H9 (cell line): ENCODE measurements around the gene CCDC187. TPM values are rescaled to one million over a fixed set of nuclear protein-coding genes. Genes with fewer than 3 reads are reported as not detected.

Source experiments
- DNase-seq: peaks from one replicate; pipeline ENCODE4 v3.0.0-alpha.2; 2017
- H2AFZ ChIP-seq: one replicate; pipeline ENCODE4 v1.6.1; 2013; ENCODE audit warnings: mild to moderate bottlenecking, low read length, control low read depth, moderate library complexity
- H2AK5ac ChIP-seq: 2 replicates; pipeline ENCODE4 v1.6.1; 2013; ENCODE audit warnings: low read length, control low read depth, mixed read lengths; ENCODE audit not compliant: insufficient read length
- H2BK120ac ChIP-seq: one replicate; pipeline ENCODE4 v1.6.1; 2013; ENCODE audit warnings: low read depth, mild to moderate bottlenecking, low read length, control low read depth, inconsistent platforms; ENCODE audit not compliant: poor library complexity, severe bottlenecking
- H2BK12ac ChIP-seq: 2 replicates; pipeline ENCODE4 v1.6.1; 2013; ENCODE audit warnings: low read length, control low read depth, mixed read lengths, low read depth; ENCODE audit not compliant: insufficient read length
- H2BK15ac ChIP-seq: 2 replicates; pipeline ENCODE4 v1.6.1; 2013; ENCODE audit warnings: low read depth, low read length, control low read depth
- H2BK20ac ChIP-seq: one replicate; pipeline ENCODE4 v1.6.1; 2013; ENCODE audit warnings: low read depth, mild to moderate bottlenecking, low read length, control low read depth, inconsistent platforms; ENCODE audit not compliant: poor library complexity, severe bottlenecking
- H2BK5ac ChIP-seq: 2 replicates; pipeline ENCODE4 v1.6.1; 2013; ENCODE audit warnings: low read length, control low read depth, mixed read lengths; ENCODE audit not compliant: insufficient read length
- H3K14ac ChIP-seq: 2 replicates; pipeline ENCODE4 v1.6.1; 2013; ENCODE audit warnings: low read length, control low read depth; ENCODE audit not compliant: insufficient read depth
- H3K18ac ChIP-seq: 2 replicates; pipeline ENCODE4 v1.6.1; 2013; ENCODE audit warnings: low read depth, mild to moderate bottlenecking, mixed read lengths, low read length, control low read depth; ENCODE audit not compliant: insufficient read length
- H3K23ac ChIP-seq: 2 replicates; pipeline ENCODE4 v1.6.1; 2013; ENCODE audit warnings: low read length, control low read depth, mixed read lengths, low read depth; ENCODE audit not compliant: insufficient read length
- H3K23me2 ChIP-seq: 2 replicates; pipeline ENCODE4 v1.6.1; 2013; ENCODE audit warnings: low read depth, mild to moderate bottlenecking, mixed read lengths, low read length, control low read depth; ENCODE audit not compliant: insufficient read length, poor library complexity, severe bottlenecking
- H3K27ac ChIP-seq: 2 replicates; pipeline ENCODE4 v1.5.1; 2013; ENCODE audit warnings: low read length, control low read depth, mixed read lengths, low read depth; ENCODE audit not compliant: insufficient read length
- H3K27me3 ChIP-seq: 2 replicates; pipeline ENCODE4 v1.6.1; 2013; ENCODE audit warnings: low read length, control low read depth, inconsistent platforms; ENCODE audit not compliant: insufficient read depth
- H3K4ac ChIP-seq: 2 replicates; pipeline ENCODE4 v1.6.1; 2013; ENCODE audit warnings: low read depth, mild to moderate bottlenecking, control low read depth, inconsistent platforms, low read length, moderate library complexity
- H3K4me1 ChIP-seq: 2 replicates; pipeline ENCODE4 v1.6.1; 2013; ENCODE audit warnings: low read length, control low read depth, inconsistent platforms; ENCODE audit not compliant: insufficient read depth
- H3K4me2 ChIP-seq: 2 replicates; pipeline ENCODE4 v1.6.1; 2013; ENCODE audit warnings: low read length, control low read depth, mixed read lengths; ENCODE audit not compliant: insufficient read length, insufficient read depth
- H3K56ac ChIP-seq: 2 replicates; pipeline ENCODE4 v1.6.1; 2013; ENCODE audit warnings: low read depth, mild to moderate bottlenecking, mixed read lengths, low read length, control low read depth; ENCODE audit not compliant: insufficient read length
- H3K79me1 ChIP-seq: 2 replicates; pipeline ENCODE4 v1.6.1; 2013; ENCODE audit warnings: low read depth, mild to moderate bottlenecking, moderate library complexity, low read length, control low read depth, inconsistent platforms; ENCODE audit not compliant: insufficient read depth, poor library complexity, severe bottlenecking
- H3K79me2 ChIP-seq: 2 replicates; pipeline ENCODE4 v1.6.1; 2013; ENCODE audit warnings: low read length, control low read depth, inconsistent platforms; ENCODE audit not compliant: insufficient read depth
- H3K9ac ChIP-seq: 2 replicates; pipeline ENCODE4 v1.6.1; 2013; ENCODE audit warnings: low read length, control low read depth, mixed read lengths; ENCODE audit not compliant: insufficient read length; ENCODE audit errors: extremely low read depth
- H3K9me3 ChIP-seq: one replicate; pipeline ENCODE4 v1.6.1; 2013; ENCODE audit warnings: low read depth, low read length, inconsistent platforms; ENCODE audit not compliant: control insufficient read depth
- H3T11ph ChIP-seq: one replicate; pipeline ENCODE4 v1.6.1; 2013; ENCODE audit warnings: mild to moderate bottlenecking, low read length, control low read depth, inconsistent platforms
- H4K20me1 ChIP-seq: one replicate; pipeline ENCODE4 v1.6.1; 2013; ENCODE audit not compliant: control insufficient read depth, insufficient read length, insufficient read depth
- H4K5ac ChIP-seq: 2 replicates; pipeline ENCODE4 v1.6.1; 2013; ENCODE audit warnings: low read depth, mild to moderate bottlenecking, mixed read lengths, low read length, control low read depth; ENCODE audit not compliant: insufficient read length
- H4K8ac ChIP-seq: replicated peaks from 2 replicates; pipeline ENCODE4 v1.6.1; 2013; ENCODE audit warnings: low read length, control low read depth, mixed read lengths, low read depth; ENCODE audit not compliant: insufficient read length
- H4K91ac ChIP-seq: 2 replicates; pipeline ENCODE4 v1.6.1; 2013; ENCODE audit warnings: low read depth, mild to moderate bottlenecking, moderate library complexity, mixed read lengths, low read length, control low read depth; ENCODE audit not compliant: insufficient read length
- H3K27ac Mint-ChIP-seq, 3 experiments: 2 replicates in 2 of 3; 3 replicates in 1 of 3; pipeline ENCODE4 v1.8.0; 2020 to 2021; ENCODE audit warnings: mixed read lengths in 3 of 3, mild to moderate bottlenecking in 1 of 3, moderate library complexity in 1 of 3
- H3K27me3 Mint-ChIP-seq: 2 replicates; pipeline ENCODE4 v1.8.0; 2021; ENCODE audit warnings: low read depth, mild to moderate bottlenecking, moderate library complexity, mixed read lengths
- H3K36me3 Mint-ChIP-seq, 3 experiments: 2 replicates in 2 of 3; 3 replicates in 1 of 3; pipeline ENCODE4 v1.8.0; 2020 to 2021; ENCODE audit warnings: low read depth in 3 of 3, mixed read lengths in 3 of 3; ENCODE audit not compliant: insufficient read depth in 1 of 3
- H3K4me1 Mint-ChIP-seq, 2 experiments: 2 replicates each; pipeline ENCODE4 v1.8.0; 2020; ENCODE audit warnings: mixed read lengths in 2 of 2
- H3K4me3 Mint-ChIP-seq, 2 experiments: 2 replicates in 1 of 2; 3 replicates in 1 of 2; pipeline ENCODE4 v1.8.0; 2020 to 2021; ENCODE audit warnings: mild to moderate bottlenecking in 2 of 2, mixed read lengths in 2 of 2, moderate library complexity in 1 of 2
- H3K9me3 Mint-ChIP-seq, 2 experiments: 2 replicates in 1 of 2; 3 replicates in 1 of 2; pipeline ENCODE4 v1.8.0; 2020; ENCODE audit warnings: mild to moderate bottlenecking in 2 of 2, mixed read lengths in 2 of 2, moderate library complexity in 1 of 2
- WGBS: extraction: QIAGEN DNeasy Blood & Tissue Kit; methylation state at CpG from one replicate; pipeline ENCODE4 v1.1.7; 2013; ENCODE audit warnings: missing lambda C conversion rate, low lambda C conversion rate, mixed read lengths; ENCODE audit not compliant: insufficient read length; ENCODE audit errors: extremely low coverage; 5-methylcytosine and 5-hydroxymethylcytosine counted together
- total RNA-seq: library from RNA; stranded (reverse); gene quantifications from 2 replicates; pipeline ENCODE4 v1.2.1, GENCODE V29; 2021
- TF ChIP-seq, protein P1 (sequence below): fragments of 200-600 bp; sonication (generic); conservative IDR thresholded peaks from 3 replicates; pipeline ENCODE4 v1.8.0; 2021; ENCODE audit warnings: antibody characterized with exemption, mild to moderate bottlenecking

Gene CCDC187
- total RNA-seq, 1 experiment from 2014 or later: 0.07 TPM

DNA sequence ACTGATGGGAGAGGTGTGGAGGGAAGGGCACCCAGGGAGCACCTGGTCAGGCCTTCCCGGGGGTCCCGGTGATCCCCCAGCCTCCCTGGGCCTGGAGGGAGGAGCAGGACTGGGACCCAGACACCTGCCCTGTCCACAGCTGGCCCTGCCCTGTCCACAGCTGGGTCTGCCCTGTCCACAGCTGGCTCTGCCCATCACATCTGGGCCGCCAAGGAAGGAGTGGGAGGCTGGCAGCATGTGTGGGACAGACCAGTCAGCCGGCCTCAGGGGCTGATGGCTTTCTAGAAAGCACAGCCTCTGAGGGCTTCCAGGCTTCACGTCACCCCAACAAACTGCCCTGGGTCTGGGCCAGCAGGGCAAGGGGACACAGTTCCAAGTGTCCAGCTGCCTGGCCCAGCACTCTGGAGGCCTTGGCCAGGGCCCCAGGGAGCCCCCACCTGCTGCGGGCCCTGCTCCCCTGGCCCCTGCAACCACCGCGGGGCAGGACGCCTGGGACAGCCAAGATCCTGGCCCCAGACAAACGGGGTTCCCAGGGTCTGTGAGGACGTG lies 47.4 kb upstream of the CCDC187 start:
- H3K27me3 Mint-ChIP-seq: no peaks in the 10 kb centered on the region
- H3K14ac ChIP-seq: no peak overlapping the region; the same call in 1 of the 2 replicates
- H2BK120ac ChIP-seq: no peak overlapping the region
- no peak overlapping the region for H3K4me3 Mint-ChIP-seq
- no peak overlapping the region for H3K4me2 ChIP-seq
- H2AFZ ChIP-seq: no peak overlapping the region
- H4K5ac ChIP-seq: no peak overlapping the region
- H3K27ac ChIP-seq: no peak overlapping the region
- no CpG with 5 or more reads among the region's 11 CpGs for whole genome bisulfite sequencing
- no peak overlapping the region for H3K27ac Mint-ChIP-seq
- H2BK20ac ChIP-seq: no peak overlapping the region
- no peaks in the 10 kb centered on the region for H4K20me1 ChIP-seq
- no peak overlapping the region for H2BK5ac ChIP-seq
- no peak overlapping the region for H3K56ac ChIP-seq
- no peaks in the 10 kb centered on the region for H3K9me3 Mint-ChIP-seq
- H3K18ac ChIP-seq: no peak overlapping the region
- H3K9ac ChIP-seq: no peak overlapping the region
- no peaks in the 10 kb centered on the region for H3K4me1 ChIP-seq
- H3T11ph ChIP-seq: no peak overlapping the region
- H3K79me1 ChIP-seq: no peaks in the 10 kb centered on the region
- no peak overlapping the region for H3K4ac ChIP-seq
- no peaks in the 10 kb centered on the region for H3K27me3 ChIP-seq
- DNase-seq: no peak
- H4K8ac ChIP-seq: no peak overlapping the region
- peaks cover 0 to 5% of the 10 kb centered on the region in 2 experiments; a peak in 2 of 4 replicates for H3K4me1 Mint-ChIP-seq
- H3K79me2 ChIP-seq: no peaks in the 10 kb centered on the region
- H4K91ac ChIP-seq: no peak overlapping the region
- H3K9me3 ChIP-seq: no peaks in the 10 kb centered on the region
- no peak overlapping the region for H2AK5ac ChIP-seq
- TF ChIP-seq, protein P1, sequence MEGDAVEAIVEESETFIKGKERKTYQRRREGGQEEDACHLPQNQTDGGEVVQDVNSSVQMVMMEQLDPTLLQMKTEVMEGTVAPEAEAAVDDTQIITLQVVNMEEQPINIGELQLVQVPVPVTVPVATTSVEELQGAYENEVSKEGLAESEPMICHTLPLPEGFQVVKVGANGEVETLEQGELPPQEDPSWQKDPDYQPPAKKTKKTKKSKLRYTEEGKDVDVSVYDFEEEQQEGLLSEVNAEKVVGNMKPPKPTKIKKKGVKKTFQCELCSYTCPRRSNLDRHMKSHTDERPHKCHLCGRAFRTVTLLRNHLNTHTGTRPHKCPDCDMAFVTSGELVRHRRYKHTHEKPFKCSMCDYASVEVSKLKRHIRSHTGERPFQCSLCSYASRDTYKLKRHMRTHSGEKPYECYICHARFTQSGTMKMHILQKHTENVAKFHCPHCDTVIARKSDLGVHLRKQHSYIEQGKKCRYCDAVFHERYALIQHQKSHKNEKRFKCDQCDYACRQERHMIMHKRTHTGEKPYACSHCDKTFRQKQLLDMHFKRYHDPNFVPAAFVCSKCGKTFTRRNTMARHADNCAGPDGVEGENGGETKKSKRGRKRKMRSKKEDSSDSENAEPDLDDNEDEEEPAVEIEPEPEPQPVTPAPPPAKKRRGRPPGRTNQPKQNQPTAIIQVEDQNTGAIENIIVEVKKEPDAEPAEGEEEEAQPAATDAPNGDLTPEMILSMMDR: no peak
- H3K36me3 Mint-ChIP-seq: no peaks in the 10 kb centered on the region; a peak in 1 of 7 replicates
- H3K23ac ChIP-seq: no peak overlapping the region
- no peak overlapping the region for H2BK12ac ChIP-seq
- no peaks in the 10 kb centered on the region for H3K23me2 ChIP-seq
- H2BK15ac ChIP-seq: no peak overlapping the region
